Mesendoderm (in vitro differentiated cells): ENCODE results near the gene KCNG1.
A peak's percentile ranks its signal among the peaks of the same experiment; 100 is the strongest.

Experiments used
- DNase-seq: peaks from one replicate; pipeline ENCODE4 v3.0.0; 2013
- H2AK5ac ChIP-seq: 2 replicates; pipeline ENCODE4 v1.6.1; 2013; ENCODE audit warnings: low read length, inconsistent platforms
- H2BK120ac ChIP-seq: 2 replicates; pipeline ENCODE4 v1.6.1; 2013; ENCODE audit warnings: low read depth, mild to moderate bottlenecking, low read length, moderate library complexity, mixed read lengths
- H2BK15ac ChIP-seq: replicated peaks from 2 replicates; pipeline ENCODE4 v1.6.1; 2013; ENCODE audit warnings: low read depth, mild to moderate bottlenecking, moderate library complexity
- H2BK5ac ChIP-seq: 2 replicates; pipeline ENCODE4 v1.6.1; 2013; ENCODE audit warnings: low read length, inconsistent platforms
- H3K18ac ChIP-seq: 2 replicates; pipeline ENCODE4 v1.6.1; 2013; ENCODE audit warnings: mild to moderate bottlenecking, low read length, mixed read lengths
- H3K23ac ChIP-seq: one replicate; pipeline ENCODE4 v1.6.1; 2013; ENCODE audit warnings: low read length
- H3K27ac ChIP-seq: 2 replicates; pipeline ENCODE4 v1.5.1; 2013; ENCODE audit warnings: low read depth, mild to moderate bottlenecking, inconsistent platforms, low read length, moderate library complexity
- H3K27me3 ChIP-seq: 2 replicates; pipeline ENCODE4 v1.6.1; 2013; ENCODE audit warnings: low read length, control low read depth, mild to moderate bottlenecking, inconsistent platforms; ENCODE audit not compliant: insufficient read depth, poor library complexity
- H3K36me3 ChIP-seq: 2 replicates; pipeline ENCODE4 v1.6.1; 2013; ENCODE audit warnings: low read length, inconsistent platforms; ENCODE audit not compliant: control insufficient read depth, insufficient read depth
- H3K4ac ChIP-seq: one replicate; pipeline ENCODE4 v1.6.1; 2013; ENCODE audit warnings: low read depth, mild to moderate bottlenecking, low read length, moderate library complexity
- H3K4me1 ChIP-seq: 2 replicates; pipeline ENCODE4 v1.6.1; 2013; ENCODE audit warnings: low read depth, low read length, inconsistent platforms; ENCODE audit not compliant: control insufficient read depth
- H3K4me2 ChIP-seq: 2 replicates; pipeline ENCODE4 v1.6.1; 2013; ENCODE audit warnings: low read length
- H3K4me3 ChIP-seq: 2 replicates; pipeline ENCODE4 v1.5.1; 2013; ENCODE audit warnings: mild to moderate bottlenecking, low read length
- H3K56ac ChIP-seq: one replicate; pipeline ENCODE4 v1.6.1; 2013; ENCODE audit warnings: low read length
- H3K79me1 ChIP-seq: 2 replicates; pipeline ENCODE4 v1.6.1; 2013; ENCODE audit warnings: low read length, inconsistent platforms
- H3K79me2 ChIP-seq: 2 replicates; pipeline ENCODE4 v1.6.1; 2013; ENCODE audit warnings: mild to moderate bottlenecking, low read length; ENCODE audit not compliant: control insufficient read depth, insufficient read depth
- H3K9ac ChIP-seq: 2 replicates; pipeline ENCODE4 v1.6.1; 2013; ENCODE audit warnings: low read length, inconsistent platforms
- H4K5ac ChIP-seq: one replicate; pipeline ENCODE4 v1.6.1; 2013; ENCODE audit warnings: low read length
- H4K8ac ChIP-seq: one replicate; pipeline ENCODE4 v1.6.1; 2013; ENCODE audit warnings: low read depth, mild to moderate bottlenecking, control low read depth, low read length, moderate library complexity
- WGBS: extraction: QIAGEN DNeasy Blood & Tissue Kit; methylation state at CpG from one replicate; pipeline ENCODE4 v1.1.7; 2013; ENCODE audit warnings: low lambda C conversion rate, missing lambda C conversion rate; ENCODE audit not compliant: insufficient coverage; ENCODE audit errors: extremely low coverage; 5-methylcytosine and 5-hydroxymethylcytosine counted together

Gene KCNG1

GRCh38 chr20:51042657-51043247, 19.8 kb upstream of the KCNG1 start:
- H3K27me3 ChIP-seq, result no peaks in the 10 kb centered on the region
- no peak overlapping the region for H3K9ac ChIP-seq
- no peak overlapping the region for H3K4me2 ChIP-seq
- no peak overlapping the region for H3K18ac ChIP-seq
- no peak overlapping the region for H2BK120ac ChIP-seq
- no peak overlapping the region for H3K4me3 ChIP-seq
- no peak overlapping the region for H2AK5ac ChIP-seq
- no peak overlapping the region for H4K8ac ChIP-seq
- no peak overlapping the region for H2BK5ac ChIP-seq
- no peak overlapping the region for H3K27ac ChIP-seq
- H3K4me1 ChIP-seq, result peaks cover 4% of the 10 kb centered on the region
- no peak overlapping the region for H3K4ac ChIP-seq
- H4K5ac ChIP-seq, result no peak overlapping the region
- no CpG with 5 or more reads among the region's 7 CpGs for WGBS
- H3K23ac ChIP-seq, result no peak overlapping the region
- H3K79me1 ChIP-seq, result no peaks in the 10 kb centered on the region
- H2BK15ac ChIP-seq, result no peak overlapping the region
- H3K56ac ChIP-seq, result no peak overlapping the region
- H3K36me3 ChIP-seq, result no peaks in the 10 kb centered on the region
- no peaks in the 10 kb centered on the region for H3K79me2 ChIP-seq
- DNase-seq, result peak; percentile 78

GRCh38 chr20:51042064-51042463, 19.2 kb upstream of the KCNG1 start:
- Histone ChIP-seq H4K8ac (no peak overlapping the region), H2AK5ac (no peak overlapping the region), H4K5ac (no peak overlapping the region), H3K56ac (peak overlapping the region; percentile 51), H2BK120ac (no peak overlapping the region), H2BK15ac (no peak overlapping the region), H3K36me3 (no peaks in the 10 kb centered on the region), H2BK5ac (no peak overlapping the region), H3K4me3 (no peak overlapping the region), H3K23ac (no peak overlapping the region), H3K4me2 (no peak overlapping the region), H3K4ac (no peak overlapping the region), H3K27me3 (no peaks in the 10 kb centered on the region), H3K79me1 (no peaks in the 10 kb centered on the region), H3K27ac (no peak overlapping the region), H3K79me2 (no peaks in the 10 kb centered on the region), H3K18ac (no peak overlapping the region), H3K9ac (no peak overlapping the region), H3K4me1 (peaks cover 4% of the 10 kb centered on the region)
- WGBS, result no CpG with 5 or more reads among the region's 6 CpGs
- peak; percentile 89 for DNase-seq

GRCh38 chr20:51037532-51038115, 14.7 kb upstream of the KCNG1 start:
- Histone ChIP-seq H3K79me1 (no peaks in the 10 kb centered on the region), H3K27ac (no peak overlapping the region), H3K56ac (no peak overlapping the region), H4K8ac (no peak overlapping the region), H3K4me1 (peaks cover 6% of the 10 kb centered on the region), H3K4me2 (no peak overlapping the region), H2AK5ac (no peak overlapping the region), H3K27me3 (no peaks in the 10 kb centered on the region), H3K9ac (no peak overlapping the region), H4K5ac (no peak overlapping the region), H3K4me3 (no peak overlapping the region), H3K4ac (no peak overlapping the region), H3K18ac (no peak overlapping the region), H2BK15ac (no peak overlapping the region), H2BK120ac (no peak overlapping the region), H3K23ac (no peak overlapping the region), H3K79me2 (no peaks in the 10 kb centered on the region), H2BK5ac (no peak overlapping the region), H3K36me3 (no peaks in the 10 kb centered on the region)
- DNase-seq, result no peak
- WGBS, result no CpG with 5 or more reads among the region's 14 CpGs

- no peak overlapping the region for H3K4ac ChIP-seq
- no peaks in the 10 kb centered on the region for H3K36me3 ChIP-seq
- no peak overlapping the region for H2BK120ac ChIP-seq
- H3K23ac ChIP-seq, result no peak overlapping the region
- H3K4me2 ChIP-seq, result no peak overlapping the region
- H2AK5ac ChIP-seq, result no peak overlapping the region
- no peak overlapping the region for H2BK5ac ChIP-seq
- no peak overlapping the region for H3K18ac ChIP-seq
- H3K27ac ChIP-seq, result no peak overlapping the region
- H3K27me3 ChIP-seq, result no peaks in the 10 kb centered on the region
- H3K79me1 ChIP-seq, result no peaks in the 10 kb centered on the region
- H3K4me3 ChIP-seq, result no peak overlapping the region
- H2BK15ac ChIP-seq, result no peak overlapping the region
- DNase-seq, result no peak
- no peak overlapping the region for H4K5ac ChIP-seq
- H3K56ac ChIP-seq, result no peak overlapping the region
- peaks cover 4% of the 10 kb centered on the region for H3K4me1 ChIP-seq
- no peak overlapping the region for H4K8ac ChIP-seq
- WGBS, result no CpG with 5 or more reads among the region's 7 CpGs
- no peaks in the 10 kb centered on the region for H3K79me2 ChIP-seq
- H3K9ac ChIP-seq, result no peak overlapping the region
Observed at GRCh38 chr20:51036827-51037531, 14.1 kb upstream of the KCNG1 start.

- H4K8ac ChIP-seq, result no peak overlapping the region
- no peak overlapping the region for H3K9ac ChIP-seq
- DNase-seq, result no peak
- no peak overlapping the region for H3K18ac ChIP-seq
- peaks cover 2% of the 10 kb centered on the region for H3K4me1 ChIP-seq
- H3K56ac ChIP-seq, result no peak overlapping the region
- peak overlapping the region; percentile 51 for H4K5ac ChIP-seq
- no peak overlapping the region for H3K4me3 ChIP-seq
- no CpG with 5 or more reads among the region's 4 CpGs for WGBS
- no peak overlapping the region for H2BK15ac ChIP-seq
- peak overlapping the region; percentile 73 for H2AK5ac ChIP-seq
- H2BK5ac ChIP-seq, result no peak overlapping the region
- no peaks in the 10 kb centered on the region for H3K79me2 ChIP-seq
- H2BK120ac ChIP-seq, result no peak overlapping the region
- H3K79me1 ChIP-seq, result no peaks in the 10 kb centered on the region
- H3K23ac ChIP-seq, result no peak overlapping the region
- H3K27ac ChIP-seq, result no peak overlapping the region
- no peaks in the 10 kb centered on the region for H3K36me3 ChIP-seq
- no peaks in the 10 kb centered on the region for H3K27me3 ChIP-seq
- H3K4me2 ChIP-seq, result no peak overlapping the region
- no peak overlapping the region for H3K4ac ChIP-seq
Observed at GRCh38 chr20:51036226-51036625, 13.3 kb upstream of the KCNG1 start.
